Trophoblast cell (in vitro differentiated cells and primary cell): ENCODE measurements around the gene COX6B2.
A peak's percentile ranks its signal among the peaks of the same experiment; 100 is the strongest.

Experiments
- DNase-seq, 2 donors: peaks; one replicate each; pipeline ENCODE4 v3.0.0-alpha.2; 2016
- H2AFZ ChIP-seq: 2 replicates; pipeline ENCODE4 v1.6.1; 2013; ENCODE audit warnings: low read length, moderate library complexity, mild to moderate bottlenecking; ENCODE audit not compliant: insufficient read depth, poor library complexity
- H2AK5ac ChIP-seq: 2 replicates; pipeline ENCODE4 v1.6.1; 2013; ENCODE audit warnings: mild to moderate bottlenecking, low read length
- H2BK120ac ChIP-seq: 2 replicates; pipeline ENCODE4 v1.6.1; 2013; ENCODE audit warnings: low read length, mild to moderate bottlenecking, moderate library complexity; ENCODE audit not compliant: insufficient read depth, poor library complexity
- H2BK12ac ChIP-seq: 2 replicates; pipeline ENCODE4 v1.6.1; 2013; ENCODE audit warnings: mild to moderate bottlenecking, low read length, moderate library complexity
- H2BK5ac ChIP-seq: 2 replicates; pipeline ENCODE4 v1.6.1; 2013; ENCODE audit warnings: low read length, low read depth, moderate library complexity, mild to moderate bottlenecking; ENCODE audit not compliant: poor library complexity
- H3K14ac ChIP-seq: 2 replicates; pipeline ENCODE4 v1.6.1; 2013; ENCODE audit warnings: mild to moderate bottlenecking, low read length
- H3K18ac ChIP-seq: 2 replicates; pipeline ENCODE4 v1.6.1; 2013; ENCODE audit warnings: mild to moderate bottlenecking, low read length
- H3K23ac ChIP-seq: 2 replicates; pipeline ENCODE4 v1.6.1; 2013; ENCODE audit warnings: low read length
- H3K27ac ChIP-seq: 2 replicates; pipeline ENCODE4 v1.5.1; 2013; ENCODE audit warnings: low read depth, mild to moderate bottlenecking, inconsistent platforms, low read length, moderate library complexity
- H3K27me3 ChIP-seq: 2 replicates; pipeline ENCODE4 v1.6.1; 2013; ENCODE audit warnings: inconsistent platforms, mild to moderate bottlenecking, low read length, moderate library complexity; ENCODE audit not compliant: insufficient read depth
- H3K36me3 ChIP-seq, 2 experiments: 1 replicate in 1 of 2; 2 replicates in 1 of 2; pipeline ENCODE4 v1.6.1; 2013; ENCODE audit warnings: low read length in 2 of 2, mild to moderate bottlenecking in 2 of 2, moderate library complexity in 1 of 2; ENCODE audit not compliant: insufficient read depth in 2 of 2, control insufficient read depth in 1 of 2
- H3K4ac ChIP-seq: 2 replicates; pipeline ENCODE4 v1.6.1; 2013; ENCODE audit warnings: low read depth, mild to moderate bottlenecking, low read length, moderate library complexity
- H3K4me1 ChIP-seq, 2 experiments: 1 replicate in 1 of 2; 2 replicates in 1 of 2; pipeline ENCODE4 v1.6.1; 2013; ENCODE audit warnings: low read length in 2 of 2, mild to moderate bottlenecking in 2 of 2, moderate library complexity in 1 of 2; ENCODE audit not compliant: insufficient read depth in 2 of 2, control insufficient read depth in 1 of 2
- H3K4me2 ChIP-seq: 2 replicates; pipeline ENCODE4 v1.6.1; 2013; ENCODE audit warnings: inconsistent platforms, mild to moderate bottlenecking, low read length, moderate library complexity
- H3K4me3 ChIP-seq: 2 replicates; pipeline ENCODE4 v1.5.1; 2013; ENCODE audit warnings: mild to moderate bottlenecking, low read depth, low read length, inconsistent platforms
- H3K79me1 ChIP-seq: one replicate; pipeline ENCODE4 v1.6.1; 2013; ENCODE audit warnings: low read length
- H3K79me2 ChIP-seq: 2 replicates; pipeline ENCODE4 v1.6.1; 2013; ENCODE audit warnings: low read length, mild to moderate bottlenecking; ENCODE audit not compliant: control insufficient read depth, insufficient read depth, poor library complexity
- H3K9ac ChIP-seq: 2 replicates; pipeline ENCODE4 v1.6.1; 2013; ENCODE audit warnings: mild to moderate bottlenecking, low read length
- H3K9me3 ChIP-seq: 2 replicates; pipeline ENCODE4 v1.6.1; 2013; ENCODE audit warnings: low read depth, mild to moderate bottlenecking, control low read depth, inconsistent platforms, low read length; ENCODE audit not compliant: insufficient read depth
- H4K12ac ChIP-seq: 2 replicates; pipeline ENCODE4 v1.6.1; 2013; ENCODE audit warnings: low read depth, mild to moderate bottlenecking, low read length, moderate library complexity
- H4K8ac ChIP-seq: 2 replicates; pipeline ENCODE4 v1.6.1; 2013; ENCODE audit warnings: low read depth, mild to moderate bottlenecking, low read length, moderate library complexity
- H4K91ac ChIP-seq: one replicate; pipeline ENCODE4 v1.6.1; 2013; ENCODE audit warnings: low read depth, mild to moderate bottlenecking, low read length, moderate library complexity
- WGBS: extraction: QIAGEN DNeasy Blood & Tissue Kit; methylation state at CpG from one replicate; pipeline ENCODE4 v1.1.7; 2013; ENCODE audit warnings: missing lambda C conversion rate; ENCODE audit not compliant: insufficient read length, insufficient coverage; ENCODE audit errors: extremely low coverage; 5-methylcytosine and 5-hydroxymethylcytosine counted together

Gene COX6B2

DNA sequence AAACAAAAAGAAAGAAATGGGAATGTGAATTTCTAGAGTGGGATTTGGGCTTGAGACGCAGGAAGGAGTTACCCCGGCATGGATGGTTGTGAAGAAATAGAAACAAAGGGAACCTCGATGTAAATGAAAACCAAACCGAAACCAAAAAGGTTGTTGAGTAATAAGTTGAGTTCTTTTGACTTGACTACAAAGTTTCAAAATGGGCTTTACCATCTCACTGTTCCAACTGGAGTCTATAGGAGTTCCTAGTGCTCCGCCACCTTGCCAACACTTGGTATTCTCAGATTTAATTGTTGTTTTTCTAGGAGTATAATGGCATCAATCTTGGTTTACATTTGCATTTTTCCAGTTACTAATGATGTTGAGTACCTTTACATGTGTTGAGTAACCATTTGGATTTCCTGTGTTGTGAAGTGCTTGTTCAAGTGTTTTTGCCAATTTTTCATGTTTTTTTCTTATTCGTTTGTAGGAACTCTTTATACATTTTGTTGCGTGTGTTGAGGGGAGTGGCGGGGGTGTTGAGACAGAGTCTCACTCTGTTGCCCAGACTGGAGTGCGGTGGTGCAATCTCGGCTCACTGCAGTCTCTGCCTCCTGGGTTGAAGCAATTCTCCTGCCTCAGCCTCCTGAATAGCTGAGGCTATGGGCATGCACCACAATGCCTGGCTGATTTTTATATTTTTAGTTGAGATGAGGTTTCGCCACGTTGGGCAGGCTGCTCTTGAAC, 43.8 kb upstream of the COX6B2 start:
- Histone ChIP-seq H3K23ac (no peak overlapping the region), H3K9me3 (peaks cover 2% of the 10 kb centered on the region), H4K8ac (no peak overlapping the region), H4K12ac (no peak overlapping the region), H3K4me2 (no peak overlapping the region), H3K18ac (no peak overlapping the region), H4K91ac (no peak overlapping the region), H2AK5ac (no peak overlapping the region), H3K4me1 (no peaks in the 10 kb centered on the region), H3K79me2 (no peaks in the 10 kb centered on the region), H2BK120ac (no peak overlapping the region), H3K27me3 (no peaks in the 10 kb centered on the region), H2BK5ac (no peak overlapping the region), H2BK12ac (no peak overlapping the region), H3K27ac (no peak overlapping the region), H3K4ac (no peak overlapping the region), H3K4me3 (no peak overlapping the region), H3K79me1 (no peaks in the 10 kb centered on the region), H3K36me3 (peaks cover 28 to 29% of the 10 kb centered on the region in 2 experiments), H2AFZ (no peak overlapping the region), H3K9ac (no peak overlapping the region), H3K14ac (no peak overlapping the region)
- no peak for DNase-seq
- WGBS, result no CpG with 5 or more reads among the region's 12 CpGs

- Histone ChIP-seq H3K23ac (no peak overlapping the region), H3K4me1 (peaks cover 8 to 15% of the 10 kb centered on the region in 2 experiments), H4K91ac (no peak overlapping the region), H3K9ac (no peak overlapping the region), H2AFZ (no peak overlapping the region), H3K36me3 (peaks cover 28 to 30% of the 10 kb centered on the region in 2 experiments), H3K79me1 (no peaks in the 10 kb centered on the region), H3K79me2 (peaks cover 3% of the 10 kb centered on the region), H4K8ac (no peak overlapping the region), H2BK5ac (no peak overlapping the region), H2AK5ac (no peak overlapping the region), H3K4me3 (no peak overlapping the region), H3K14ac (no peak overlapping the region), H3K18ac (no peak overlapping the region), H2BK120ac (no peak overlapping the region), H2BK12ac (no peak overlapping the region), H3K4ac (no peak overlapping the region), H3K27me3 (no peaks in the 10 kb centered on the region), H3K4me2 (no peak overlapping the region), H4K12ac (no peak overlapping the region), H3K27ac (no peak overlapping the region), H3K9me3 (no peaks in the 10 kb centered on the region)
- no CpG with 5 or more reads among the region's 18 CpGs for WGBS
- no peak for DNase-seq
Observed at GRCh38 chr19:55392820-55393761, 38.6 kb upstream of the COX6B2 start.

DNA sequence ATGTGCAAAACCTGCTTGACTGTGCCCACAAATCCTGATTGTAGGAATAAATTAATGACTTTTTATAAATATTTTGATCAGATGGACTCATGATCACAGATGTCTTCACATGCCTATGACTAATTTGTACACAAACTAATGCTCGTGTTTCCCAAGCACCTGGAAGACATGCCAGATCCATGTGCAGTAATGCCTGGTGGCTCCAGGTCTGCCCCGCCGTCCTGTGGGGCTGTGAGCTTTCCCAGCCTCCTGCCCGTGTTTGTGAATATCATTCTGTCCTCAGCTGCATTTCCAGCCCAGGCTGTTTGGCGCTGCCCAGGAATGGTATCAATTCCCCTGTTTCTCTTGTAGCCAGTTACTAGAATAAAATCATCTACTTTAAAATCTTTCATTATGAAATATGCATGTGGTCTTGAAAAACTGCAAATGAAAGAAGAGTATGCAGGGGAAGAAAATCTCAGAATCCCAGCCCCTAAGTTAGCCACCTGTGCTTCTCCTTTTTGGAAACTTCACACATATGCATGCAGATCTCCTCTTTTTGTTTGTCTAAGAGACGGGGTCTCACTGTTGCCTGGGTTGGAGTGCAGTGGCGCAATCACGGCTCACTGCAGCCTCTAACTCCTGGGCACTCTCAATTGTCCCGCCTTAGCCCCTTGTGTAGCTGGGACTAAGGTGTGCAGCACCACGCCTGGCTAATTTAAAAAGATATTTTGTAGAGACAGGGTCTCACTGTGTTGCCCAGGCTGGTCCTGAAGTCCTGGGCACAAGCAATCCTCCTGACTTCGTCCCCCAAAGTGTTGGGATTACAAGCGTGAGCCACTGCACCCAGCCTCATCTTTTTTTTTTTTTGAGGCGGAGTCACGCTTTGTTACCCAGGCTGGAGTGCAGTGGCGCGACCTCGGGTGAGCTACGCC, 37.4 kb upstream of the COX6B2 start:
- Histone ChIP-seq H3K79me1 (no peaks in the 10 kb centered on the region), H3K36me3 (peaks cover 39 to 42% of the 10 kb centered on the region in 2 experiments), H3K27me3 (no peaks in the 10 kb centered on the region), H2BK120ac (no peak overlapping the region), H3K4me1 (peaks cover 20 to 27% of the 10 kb centered on the region in 2 experiments), H3K4ac (no peak overlapping the region), H2AK5ac (no peak overlapping the region), H3K23ac (no peak overlapping the region), H3K18ac (no peak overlapping the region), H3K14ac (no peak overlapping the region), H3K9ac (no peak overlapping the region), H4K8ac (no peak overlapping the region), H3K79me2 (peaks cover 12% of the 10 kb centered on the region), H3K4me2 (no peak overlapping the region), H3K27ac (no peak overlapping the region), H2AFZ (no peak overlapping the region), H3K9me3 (no peaks in the 10 kb centered on the region), H4K12ac (no peak overlapping the region), H4K91ac (no peak overlapping the region), H2BK5ac (no peak overlapping the region), H3K4me3 (no peak overlapping the region), H2BK12ac (no peak overlapping the region)
- WGBS, result no CpG with 5 or more reads among the region's 18 CpGs
- peak; percentile 28 to 38 for DNase-seq

DNA sequence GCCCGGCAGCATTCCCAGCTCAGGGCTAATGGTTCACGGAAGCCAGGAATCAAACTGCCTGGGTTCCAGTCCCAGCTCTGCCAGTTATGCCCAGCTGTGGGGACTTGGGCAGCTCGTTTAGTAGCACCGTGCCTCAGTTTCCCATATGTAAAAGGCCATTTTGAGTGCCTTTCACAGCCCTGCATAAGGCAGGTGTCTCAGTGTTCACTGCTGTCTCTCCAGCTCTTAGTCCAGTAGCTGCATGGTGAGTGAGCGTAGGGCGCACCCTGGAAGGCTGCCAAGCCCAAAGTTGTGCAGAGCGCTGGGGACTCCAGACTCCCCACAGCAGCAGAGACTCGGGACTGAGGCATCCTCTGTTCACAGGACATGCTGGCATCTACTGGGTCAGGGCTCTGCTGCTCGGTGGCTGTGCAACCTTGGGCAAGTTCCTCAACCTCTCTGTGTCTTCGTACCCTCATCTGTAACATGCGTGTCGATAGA, 36.7 kb upstream of the COX6B2 start:
- Histone ChIP-seq H4K12ac (no peak overlapping the region), H3K9me3 (no peaks in the 10 kb centered on the region), H2AFZ (no peak overlapping the region), H3K23ac (no peak overlapping the region), H3K4me3 (no peak overlapping the region), H3K27me3 (no peaks in the 10 kb centered on the region), H2BK12ac (no peak overlapping the region), H3K79me1 (peaks cover 2% of the 10 kb centered on the region), H3K27ac (no peak overlapping the region), H3K4ac (no peak overlapping the region), H3K14ac (no peak overlapping the region), H4K91ac (no peak overlapping the region), H3K18ac (no peak overlapping the region), H4K8ac (no peak overlapping the region), H2BK120ac (no peak overlapping the region), H3K79me2 (peaks cover 19% of the 10 kb centered on the region), H3K36me3 (peaks cover 46 to 47% of the 10 kb centered on the region in 2 experiments), H2BK5ac (no peak overlapping the region), H3K4me2 (no peak overlapping the region), H3K4me1 (peaks cover 23 to 30% of the 10 kb centered on the region in 2 experiments), H3K9ac (no peak overlapping the region), H2AK5ac (no peak overlapping the region)
- no CpG with 5 or more reads among the region's 12 CpGs for WGBS
- no peak for DNase-seq
